Measurements from ENCODE around the gene PALD1. TPM values are rescaled to one million over a fixed set of nuclear protein-coding genes. Genes with fewer than 3 reads are reported as not detected.

Gene PALD1
- total and polyA plus RNA-seq, 9 of the 15 experiments (the other 6 are each of a cell fraction or from before 2014, with no cell fraction given): 0.03 to 0.29 (median 0.09) TPM; not detected in 2

- no peak for TF ChIP-seq NR2C2 (CRISPR knock-in tag; IDR thresholded peaks at IDR 0.05)
- TF ChIP-seq NR2C2 (tag; IDR thresholded peaks at IDR 0.05): 0 out of 2 replicates have a peak, but pooled peaks have one; percentile 18
- TF ChIP-seq MGA (IDR thresholded peaks at IDR 0.05): peak; percentile 39
- peak; percentile 26; the same call in 1 of the 2 replicates for TF ChIP-seq ATF3 (IDR thresholded peaks at IDR 0.05)
- TF ChIP-seq ATF3 (CRISPR knock-in tag; conservative IDR thresholded peaks at IDR 0.05): no peak
- no peak for TF ChIP-seq MNT (conservative IDR thresholded peaks at IDR 0.05)
- 0 out of 2 replicates have a peak, but pooled peaks have one; percentile 8 for TF ChIP-seq ZBTB17 (CRISPR knock-in tag; IDR thresholded peaks at IDR 0.05)
- TF ChIP-seq RBM15 (IDR thresholded peaks at IDR 0.05; ENCODE audit: insufficient read depth, low read length): no peak
Measured at GRCh38 chr10:70603449-70603801, 124.9 kb downstream of the PALD1 start (continued).
